ENCODE data around the gene ZNF709. TPM values are rescaled to one million over a fixed set of nuclear protein-coding genes. Genes with fewer than 3 reads are reported as not detected.
"Not testable (repeated sequence)": the region's sequence is repeated elsewhere in the genome, so short reads cannot be mapped to it uniquely, and the experiment has no call there.

The ZNF709 gene
- polyA plus RNA-seq, 1 experiment, result 0.59 TPM

DNA sequence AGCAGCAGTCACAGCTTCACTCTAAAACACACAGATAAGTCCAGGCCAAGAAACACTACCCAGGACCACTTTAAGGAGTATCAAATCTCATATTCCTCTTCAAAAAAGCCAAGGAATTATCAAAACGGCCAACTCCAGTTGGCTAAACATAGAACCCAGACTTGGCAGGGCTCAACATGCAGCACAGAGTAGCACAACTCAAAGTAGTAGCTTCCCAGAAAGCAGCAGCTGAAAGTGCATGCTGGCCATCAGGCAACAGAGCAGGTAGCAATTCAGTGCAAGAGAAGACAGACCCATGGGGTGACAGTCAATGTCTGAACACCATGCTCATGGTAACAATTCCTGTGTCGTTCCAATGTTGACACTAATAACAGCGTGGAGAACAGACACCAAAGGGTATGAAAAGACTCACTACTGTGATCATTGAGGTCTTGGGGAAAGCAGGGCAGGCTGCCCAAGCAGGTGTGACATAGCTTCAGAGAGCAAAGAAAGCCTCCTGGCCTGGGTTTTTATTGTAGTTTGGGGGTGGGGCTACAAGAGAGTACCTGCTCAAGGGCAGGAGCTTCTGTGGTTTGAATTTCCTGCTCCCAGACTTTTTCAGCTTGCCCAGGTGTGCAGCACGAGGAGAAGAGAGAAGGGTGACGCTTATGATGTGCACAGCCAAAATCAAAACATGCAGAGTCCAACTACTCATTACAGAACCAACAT is 6.2 kb downstream of the ZNF709 start:
- TF ChIP-seq, protein P1, sequence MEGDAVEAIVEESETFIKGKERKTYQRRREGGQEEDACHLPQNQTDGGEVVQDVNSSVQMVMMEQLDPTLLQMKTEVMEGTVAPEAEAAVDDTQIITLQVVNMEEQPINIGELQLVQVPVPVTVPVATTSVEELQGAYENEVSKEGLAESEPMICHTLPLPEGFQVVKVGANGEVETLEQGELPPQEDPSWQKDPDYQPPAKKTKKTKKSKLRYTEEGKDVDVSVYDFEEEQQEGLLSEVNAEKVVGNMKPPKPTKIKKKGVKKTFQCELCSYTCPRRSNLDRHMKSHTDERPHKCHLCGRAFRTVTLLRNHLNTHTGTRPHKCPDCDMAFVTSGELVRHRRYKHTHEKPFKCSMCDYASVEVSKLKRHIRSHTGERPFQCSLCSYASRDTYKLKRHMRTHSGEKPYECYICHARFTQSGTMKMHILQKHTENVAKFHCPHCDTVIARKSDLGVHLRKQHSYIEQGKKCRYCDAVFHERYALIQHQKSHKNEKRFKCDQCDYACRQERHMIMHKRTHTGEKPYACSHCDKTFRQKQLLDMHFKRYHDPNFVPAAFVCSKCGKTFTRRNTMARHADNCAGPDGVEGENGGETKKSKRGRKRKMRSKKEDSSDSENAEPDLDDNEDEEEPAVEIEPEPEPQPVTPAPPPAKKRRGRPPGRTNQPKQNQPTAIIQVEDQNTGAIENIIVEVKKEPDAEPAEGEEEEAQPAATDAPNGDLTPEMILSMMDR (IDR thresholded peaks at IDR 0.05; ENCODE audit: insufficient read depth, low read depth, low read length), result no peak
- ChIA-PET POLR2A (no interaction called here), CTCF (interaction anchor here (0.6 kb wide), 2 partner anchors 23 to 153 kb away, joined by 3 read pairs; no protein-coding TSS in a partner anchor)
- no peaks in the 10 kb centered on the region for H3K27me3 ChIP-seq (ENCODE audit: control insufficient read depth, insufficient read depth, low read length)
- DNase-seq (ENCODE audit: low read depth), result no peak
- H3K36me3 ChIP-seq (ENCODE audit: control insufficient read depth, insufficient read depth, low read length), result no peaks in the 10 kb centered on the region
- H3K4me3 ChIP-seq (ENCODE audit: low read depth, low read length), result no peak overlapping the region

DNA sequence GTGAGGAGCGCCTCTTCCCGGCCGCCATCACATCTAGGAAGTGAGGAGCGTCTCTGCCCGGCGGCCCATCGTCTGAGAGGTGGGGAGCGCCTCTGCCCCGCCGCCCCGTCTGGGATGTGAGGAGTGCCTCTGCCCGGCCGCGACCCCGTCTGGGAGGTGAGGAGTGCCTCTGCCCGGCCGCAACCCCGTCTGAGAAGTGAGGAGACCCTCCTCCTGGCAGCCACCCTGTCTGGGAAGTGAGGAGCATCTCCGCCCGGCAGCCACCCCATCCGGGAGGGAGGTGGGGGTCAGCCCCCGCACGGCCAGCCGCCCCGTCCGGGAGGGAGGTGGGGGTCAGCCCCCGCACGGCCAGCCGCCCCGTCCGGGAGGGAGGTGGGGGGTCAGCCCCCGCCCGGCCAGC is 17.0 kb downstream of the ZNF709 start:
- H3K27me3 ChIP-seq (ENCODE audit: control insufficient read depth, insufficient read depth, low read length); CTCF ChIA-PET; H3K36me3 ChIP-seq (ENCODE audit: control insufficient read depth, insufficient read depth, low read length); POLR2A ChIA-PET; H3K4me3 ChIP-seq (ENCODE audit: low read depth, low read length); DNase-seq (ENCODE audit: low read depth): not testable (repeated sequence)

DNA sequence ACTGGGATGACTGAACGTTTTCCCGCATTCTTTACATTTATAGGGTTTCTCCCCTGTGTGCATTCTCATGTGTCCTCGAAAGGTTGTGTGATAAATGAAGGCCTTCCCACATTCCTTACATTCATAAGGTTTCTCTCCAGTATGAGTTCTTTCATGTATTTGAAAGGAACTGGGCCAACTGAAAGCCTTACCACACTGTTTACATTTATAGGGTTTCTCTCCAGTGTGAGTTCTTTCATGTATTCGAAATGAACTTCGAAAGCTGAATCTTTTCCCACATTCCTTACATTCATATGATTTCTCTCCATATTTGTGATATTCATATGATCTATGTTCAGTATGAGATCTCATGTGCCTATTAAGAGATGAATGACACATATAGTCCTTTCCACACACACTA is 19.4 kb downstream of the ZNF709 start:
- Histone ChIP-seq H3K27me3 (ENCODE audit: control insufficient read depth, insufficient read depth, low read length) (no peaks in the 10 kb centered on the region), H3K4me3 (ENCODE audit: low read depth, low read length) (no peak overlapping the region), H3K36me3 (ENCODE audit: control insufficient read depth, insufficient read depth, low read length) (peaks cover 2% of the 10 kb centered on the region; the same call in 1 of the 2 replicates)
- no peak for DNase-seq (ENCODE audit: low read depth)
- ChIA-PET CTCF (no interaction called here), POLR2A (no interaction called here)
- TF ChIP-seq, protein P1 (IDR thresholded peaks at IDR 0.05; ENCODE audit: insufficient read depth, low read depth, low read length), result no peak

DNA sequence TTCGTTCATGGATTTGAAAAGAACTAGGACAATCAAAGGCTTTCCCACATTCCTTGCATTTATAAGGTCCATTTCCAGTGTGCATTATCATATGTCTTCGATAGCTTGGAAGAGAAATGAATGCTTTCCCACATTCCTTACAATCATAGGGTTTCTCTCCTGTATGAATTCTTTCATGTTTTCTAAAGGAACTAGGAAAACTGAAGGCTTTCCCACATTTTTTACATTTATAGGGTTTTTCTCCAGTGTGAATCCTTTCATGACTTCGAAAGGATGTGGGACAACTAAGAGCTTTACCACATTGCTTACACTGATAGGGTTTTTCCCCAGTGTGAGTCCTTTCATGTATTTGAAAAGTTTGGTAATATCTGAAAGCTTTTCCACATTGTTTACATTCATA is 19.8 kb downstream of the ZNF709 start:
- no peak for DNase-seq (ENCODE audit: low read depth)
- CTCF ChIA-PET, result no interaction called here
- TF ChIP-seq, protein P1 (IDR thresholded peaks at IDR 0.05; ENCODE audit: insufficient read depth, low read depth, low read length), result no peak

DNA sequence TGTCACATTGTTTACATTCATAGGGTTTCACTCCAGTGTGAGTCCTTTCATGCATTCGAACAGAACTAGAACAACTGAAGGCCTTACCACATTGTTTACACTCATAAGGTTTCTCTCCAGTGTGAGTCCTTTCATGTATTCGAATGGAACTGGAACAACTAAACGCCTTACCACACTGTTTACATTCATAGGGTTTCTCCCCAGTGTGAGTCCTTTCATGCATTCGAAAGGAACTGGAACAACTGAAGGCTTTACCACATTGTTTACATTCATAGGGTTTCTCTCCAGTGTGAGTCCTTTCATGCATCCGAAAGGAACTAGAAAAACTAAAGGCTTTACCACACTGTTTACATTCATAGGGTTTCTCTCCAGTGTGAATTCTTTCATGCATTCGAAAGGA is 20.5 kb downstream of the ZNF709 start:
- H3K27me3 ChIP-seq (ENCODE audit: control insufficient read depth, insufficient read depth, low read length); POLR2A ChIA-PET; CTCF ChIA-PET; H3K36me3 ChIP-seq (ENCODE audit: control insufficient read depth, insufficient read depth, low read length); H3K4me3 ChIP-seq (ENCODE audit: low read depth, low read length); DNase-seq (ENCODE audit: low read depth): not testable (repeated sequence)

More for the DNA sequence above, 19.8 kb downstream of the ZNF709 start:
- H3K36me3 ChIP-seq (ENCODE audit: control insufficient read depth, insufficient read depth, low read length), result peaks cover 2% of the 10 kb centered on the region; the same call in 1 of the 2 replicates
- H3K27me3 ChIP-seq (ENCODE audit: control insufficient read depth, insufficient read depth, low read length), result no peaks in the 10 kb centered on the region
- H3K4me3 ChIP-seq (ENCODE audit: low read depth, low read length), result no peak overlapping the region
- POLR2A ChIA-PET, result no interaction called here

DNA sequence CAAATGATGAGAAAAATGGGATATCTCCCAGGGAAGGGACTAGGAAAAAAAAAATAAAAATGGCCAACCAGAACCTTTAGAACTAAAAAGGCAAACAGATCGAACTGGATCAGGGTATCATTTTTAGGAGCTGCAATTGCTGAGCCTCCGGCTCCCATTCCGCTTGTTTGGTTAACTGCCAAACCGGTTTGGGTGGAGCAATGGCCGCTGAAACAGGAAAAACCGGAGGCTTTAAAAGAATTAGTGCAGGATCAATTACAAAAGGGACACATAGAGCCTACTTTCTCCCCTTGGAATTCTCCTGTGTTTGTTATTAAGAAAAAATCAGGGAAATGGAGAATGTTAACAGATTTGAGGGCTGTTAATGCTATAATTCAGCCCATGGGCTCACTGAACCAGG is 31.1 kb downstream of the ZNF709 start:
- POLR2A ChIA-PET, result interaction anchor here (0.6 kb wide), 1 partner anchor 96 kb away, joined by 3 read pairs; no protein-coding TSS in a partner anchor
- CTCF ChIA-PET, result no interaction called here
- Histone ChIP-seq H3K36me3 (ENCODE audit: control insufficient read depth, insufficient read depth, low read length) (no peaks in the 10 kb centered on the region), H3K27me3 (ENCODE audit: control insufficient read depth, insufficient read depth, low read length) (no peaks in the 10 kb centered on the region), H3K4me3 (ENCODE audit: low read depth, low read length) (no peak overlapping the region)
- no peak for DNase-seq (ENCODE audit: low read depth)
- TF ChIP-seq, protein P1 (IDR thresholded peaks at IDR 0.05; ENCODE audit: insufficient read depth, low read depth, low read length), result no peak
